H9 (cell line): Measurements from ENCODE around the gene RSBN1. TPM values are rescaled to one million over a fixed set of nuclear protein-coding genes. Genes with fewer than 3 reads are reported as not detected.

Experiments
- DNase-seq: peaks from one replicate; pipeline ENCODE4 v3.0.0-alpha.2; 2017
- H2AFZ ChIP-seq: one replicate; pipeline ENCODE4 v1.6.1; 2013; ENCODE audit warnings: mild to moderate bottlenecking, low read length, control low read depth, moderate library complexity
- H2AK5ac ChIP-seq: 2 replicates; pipeline ENCODE4 v1.6.1; 2013; ENCODE audit warnings: low read length, control low read depth, mixed read lengths; ENCODE audit not compliant: insufficient read length
- H2BK120ac ChIP-seq: one replicate; pipeline ENCODE4 v1.6.1; 2013; ENCODE audit warnings: low read depth, mild to moderate bottlenecking, low read length, control low read depth, inconsistent platforms; ENCODE audit not compliant: poor library complexity, severe bottlenecking
- H2BK12ac ChIP-seq: 2 replicates; pipeline ENCODE4 v1.6.1; 2013; ENCODE audit warnings: low read length, control low read depth, mixed read lengths, low read depth; ENCODE audit not compliant: insufficient read length
- H2BK15ac ChIP-seq: 2 replicates; pipeline ENCODE4 v1.6.1; 2013; ENCODE audit warnings: low read depth, low read length, control low read depth
- H2BK20ac ChIP-seq: one replicate; pipeline ENCODE4 v1.6.1; 2013; ENCODE audit warnings: low read depth, mild to moderate bottlenecking, low read length, control low read depth, inconsistent platforms; ENCODE audit not compliant: poor library complexity, severe bottlenecking
- H2BK5ac ChIP-seq: 2 replicates; pipeline ENCODE4 v1.6.1; 2013; ENCODE audit warnings: low read length, control low read depth, mixed read lengths; ENCODE audit not compliant: insufficient read length
- H3K14ac ChIP-seq: 2 replicates; pipeline ENCODE4 v1.6.1; 2013; ENCODE audit warnings: low read length, control low read depth; ENCODE audit not compliant: insufficient read depth
- H3K18ac ChIP-seq: 2 replicates; pipeline ENCODE4 v1.6.1; 2013; ENCODE audit warnings: low read depth, mild to moderate bottlenecking, mixed read lengths, low read length, control low read depth; ENCODE audit not compliant: insufficient read length
- H3K23ac ChIP-seq: 2 replicates; pipeline ENCODE4 v1.6.1; 2013; ENCODE audit warnings: low read length, control low read depth, mixed read lengths, low read depth; ENCODE audit not compliant: insufficient read length
- H3K23me2 ChIP-seq: 2 replicates; pipeline ENCODE4 v1.6.1; 2013; ENCODE audit warnings: low read depth, mild to moderate bottlenecking, mixed read lengths, low read length, control low read depth; ENCODE audit not compliant: insufficient read length, poor library complexity, severe bottlenecking
- H3K27ac ChIP-seq: 2 replicates; pipeline ENCODE4 v1.5.1; 2013; ENCODE audit warnings: low read length, control low read depth, mixed read lengths, low read depth; ENCODE audit not compliant: insufficient read length
- H3K27me3 ChIP-seq: 2 replicates; pipeline ENCODE4 v1.6.1; 2013; ENCODE audit warnings: low read length, control low read depth, inconsistent platforms; ENCODE audit not compliant: insufficient read depth
- H3K4ac ChIP-seq: 2 replicates; pipeline ENCODE4 v1.6.1; 2013; ENCODE audit warnings: low read depth, mild to moderate bottlenecking, control low read depth, inconsistent platforms, low read length, moderate library complexity
- H3K4me1 ChIP-seq: 2 replicates; pipeline ENCODE4 v1.6.1; 2013; ENCODE audit warnings: low read length, control low read depth, inconsistent platforms; ENCODE audit not compliant: insufficient read depth
- H3K4me2 ChIP-seq: 2 replicates; pipeline ENCODE4 v1.6.1; 2013; ENCODE audit warnings: low read length, control low read depth, mixed read lengths; ENCODE audit not compliant: insufficient read length, insufficient read depth
- H3K56ac ChIP-seq: 2 replicates; pipeline ENCODE4 v1.6.1; 2013; ENCODE audit warnings: low read depth, mild to moderate bottlenecking, mixed read lengths, low read length, control low read depth; ENCODE audit not compliant: insufficient read length
- H3K79me1 ChIP-seq: 2 replicates; pipeline ENCODE4 v1.6.1; 2013; ENCODE audit warnings: low read depth, mild to moderate bottlenecking, moderate library complexity, low read length, control low read depth, inconsistent platforms; ENCODE audit not compliant: insufficient read depth, poor library complexity, severe bottlenecking
- H3K79me2 ChIP-seq: 2 replicates; pipeline ENCODE4 v1.6.1; 2013; ENCODE audit warnings: low read length, control low read depth, inconsistent platforms; ENCODE audit not compliant: insufficient read depth
- H3K9ac ChIP-seq: 2 replicates; pipeline ENCODE4 v1.6.1; 2013; ENCODE audit warnings: low read length, control low read depth, mixed read lengths; ENCODE audit not compliant: insufficient read length; ENCODE audit errors: extremely low read depth
- H3K9me3 ChIP-seq: one replicate; pipeline ENCODE4 v1.6.1; 2013; ENCODE audit warnings: low read depth, low read length, inconsistent platforms; ENCODE audit not compliant: control insufficient read depth
- H3T11ph ChIP-seq: one replicate; pipeline ENCODE4 v1.6.1; 2013; ENCODE audit warnings: mild to moderate bottlenecking, low read length, control low read depth, inconsistent platforms
- H4K20me1 ChIP-seq: one replicate; pipeline ENCODE4 v1.6.1; 2013; ENCODE audit not compliant: control insufficient read depth, insufficient read length, insufficient read depth
- H4K5ac ChIP-seq: 2 replicates; pipeline ENCODE4 v1.6.1; 2013; ENCODE audit warnings: low read depth, mild to moderate bottlenecking, mixed read lengths, low read length, control low read depth; ENCODE audit not compliant: insufficient read length
- H4K8ac ChIP-seq: replicated peaks from 2 replicates; pipeline ENCODE4 v1.6.1; 2013; ENCODE audit warnings: low read length, control low read depth, mixed read lengths, low read depth; ENCODE audit not compliant: insufficient read length
- H4K91ac ChIP-seq: 2 replicates; pipeline ENCODE4 v1.6.1; 2013; ENCODE audit warnings: low read depth, mild to moderate bottlenecking, moderate library complexity, mixed read lengths, low read length, control low read depth; ENCODE audit not compliant: insufficient read length
- H3K27ac Mint-ChIP-seq, 3 experiments: 2 replicates in 2 of 3; 3 replicates in 1 of 3; pipeline ENCODE4 v1.8.0; 2020 to 2021; ENCODE audit warnings: mixed read lengths in 3 of 3, mild to moderate bottlenecking in 1 of 3, moderate library complexity in 1 of 3
- H3K27me3 Mint-ChIP-seq: 2 replicates; pipeline ENCODE4 v1.8.0; 2021; ENCODE audit warnings: low read depth, mild to moderate bottlenecking, moderate library complexity, mixed read lengths
- H3K36me3 Mint-ChIP-seq, 3 experiments: 2 replicates in 2 of 3; 3 replicates in 1 of 3; pipeline ENCODE4 v1.8.0; 2020 to 2021; ENCODE audit warnings: low read depth in 3 of 3, mixed read lengths in 3 of 3; ENCODE audit not compliant: insufficient read depth in 1 of 3
- H3K4me1 Mint-ChIP-seq, 2 experiments: 2 replicates each; pipeline ENCODE4 v1.8.0; 2020; ENCODE audit warnings: mixed read lengths in 2 of 2
- H3K4me3 Mint-ChIP-seq, 2 experiments: 2 replicates in 1 of 2; 3 replicates in 1 of 2; pipeline ENCODE4 v1.8.0; 2020 to 2021; ENCODE audit warnings: mild to moderate bottlenecking in 2 of 2, mixed read lengths in 2 of 2, moderate library complexity in 1 of 2
- H3K9me3 Mint-ChIP-seq, 2 experiments: 2 replicates in 1 of 2; 3 replicates in 1 of 2; pipeline ENCODE4 v1.8.0; 2020; ENCODE audit warnings: mild to moderate bottlenecking in 2 of 2, mixed read lengths in 2 of 2, moderate library complexity in 1 of 2
- WGBS: extraction: QIAGEN DNeasy Blood & Tissue Kit; methylation state at CpG from one replicate; pipeline ENCODE4 v1.1.7; 2013; ENCODE audit warnings: missing lambda C conversion rate, low lambda C conversion rate, mixed read lengths; ENCODE audit not compliant: insufficient read length; ENCODE audit errors: extremely low coverage; 5-methylcytosine and 5-hydroxymethylcytosine counted together
- total RNA-seq: library from RNA; stranded (reverse); gene quantifications from 2 replicates; pipeline ENCODE4 v1.2.1, GENCODE V29; 2021
- TF ChIP-seq, protein P1 (sequence below): fragments of 200-600 bp; sonication (generic); conservative IDR thresholded peaks from 3 replicates; pipeline ENCODE4 v1.8.0; 2021; ENCODE audit warnings: antibody characterized with exemption, mild to moderate bottlenecking

RSBN1 gene
- total RNA-seq, 1 experiment from 2014 or later, result 11.0 TPM

DNA sequence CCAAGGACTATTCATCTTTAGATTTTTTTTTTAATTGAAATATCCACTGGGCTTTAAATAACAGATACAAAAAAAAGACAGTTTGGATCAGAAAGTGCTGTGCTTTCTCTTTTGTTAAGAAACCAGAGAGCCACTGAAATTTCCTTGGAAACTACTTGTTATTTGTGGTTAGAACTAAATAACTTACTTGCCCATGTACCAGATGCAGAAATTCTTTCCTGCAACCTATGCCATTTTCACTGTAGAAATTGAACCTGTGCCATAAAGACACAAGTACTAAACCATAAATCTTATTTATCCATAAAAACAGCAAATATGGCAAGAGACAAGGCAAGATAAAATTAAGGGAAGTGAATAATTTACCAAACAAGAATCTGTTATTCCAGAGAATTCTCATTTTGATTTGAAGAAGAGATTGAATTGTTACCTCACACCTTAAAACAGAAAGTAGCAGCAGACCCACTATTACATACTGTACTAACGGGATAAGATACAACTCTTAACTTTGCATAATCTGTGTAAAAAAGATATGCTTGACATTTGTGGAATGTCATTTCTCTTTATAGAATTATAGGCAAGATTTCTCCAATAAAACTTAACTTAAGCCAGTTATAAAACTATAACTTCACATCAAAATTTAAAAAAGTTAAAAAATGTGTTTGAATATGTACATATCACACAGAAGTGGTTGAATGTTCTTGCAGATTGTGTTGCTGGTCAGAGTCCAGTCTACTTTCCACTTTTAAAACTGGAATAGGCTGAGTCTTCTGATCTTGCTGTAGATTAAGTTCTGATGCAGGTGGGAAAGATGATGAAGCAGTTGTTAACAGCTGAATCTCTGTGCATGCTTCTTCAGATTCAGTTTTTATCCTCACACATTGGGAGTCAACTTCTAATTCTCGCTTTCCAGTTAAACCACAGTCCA lies 46.7 kb downstream of the RSBN1 start:
- Mint-ChIP-seq H3K9me3 (no peaks in the 10 kb centered on the region), H3K4me1 (peaks cover 36 to 50% of the 10 kb centered on the region in 2 experiments), H3K27me3 (no peaks in the 10 kb centered on the region), H3K27ac (no peak overlapping the region), H3K36me3 (peaks cover 15 to 34% (median 16%) of the 10 kb centered on the region in 3 experiments; a peak in 6 of 7 replicates), H3K4me3 (no peak overlapping the region)
- Histone ChIP-seq H2BK12ac (no peak overlapping the region), H3K14ac (no peak overlapping the region), H4K5ac (no peak overlapping the region), H2BK120ac (no peak overlapping the region), H4K91ac (no peak overlapping the region), H3K4me2 (no peak overlapping the region), H3K79me1 (no peaks in the 10 kb centered on the region), H3K9ac (no peak overlapping the region), H3K4ac (no peak overlapping the region), H2BK20ac (no peak overlapping the region), H3K9me3 (no peaks in the 10 kb centered on the region), H3K23ac (no peak overlapping the region), H3K27ac (no peak overlapping the region), H3K27me3 (no peaks in the 10 kb centered on the region), H3K79me2 (no peaks in the 10 kb centered on the region), H3K18ac (no peak overlapping the region), H2AK5ac (no peak overlapping the region), H3K56ac (no peak overlapping the region), H4K20me1 (no peaks in the 10 kb centered on the region), H2AFZ (no peak overlapping the region), H2BK5ac (no peak overlapping the region), H2BK15ac (no peak overlapping the region), H3K23me2 (no peaks in the 10 kb centered on the region), H4K8ac (no peak overlapping the region), H3K4me1 (peaks cover 5% of the 10 kb centered on the region), H3T11ph (no peak overlapping the region)
- DNase-seq, result no peak
- WGBS, result no CpG with 5 or more reads among the region's 2 CpGs
- TF ChIP-seq, protein P1, sequence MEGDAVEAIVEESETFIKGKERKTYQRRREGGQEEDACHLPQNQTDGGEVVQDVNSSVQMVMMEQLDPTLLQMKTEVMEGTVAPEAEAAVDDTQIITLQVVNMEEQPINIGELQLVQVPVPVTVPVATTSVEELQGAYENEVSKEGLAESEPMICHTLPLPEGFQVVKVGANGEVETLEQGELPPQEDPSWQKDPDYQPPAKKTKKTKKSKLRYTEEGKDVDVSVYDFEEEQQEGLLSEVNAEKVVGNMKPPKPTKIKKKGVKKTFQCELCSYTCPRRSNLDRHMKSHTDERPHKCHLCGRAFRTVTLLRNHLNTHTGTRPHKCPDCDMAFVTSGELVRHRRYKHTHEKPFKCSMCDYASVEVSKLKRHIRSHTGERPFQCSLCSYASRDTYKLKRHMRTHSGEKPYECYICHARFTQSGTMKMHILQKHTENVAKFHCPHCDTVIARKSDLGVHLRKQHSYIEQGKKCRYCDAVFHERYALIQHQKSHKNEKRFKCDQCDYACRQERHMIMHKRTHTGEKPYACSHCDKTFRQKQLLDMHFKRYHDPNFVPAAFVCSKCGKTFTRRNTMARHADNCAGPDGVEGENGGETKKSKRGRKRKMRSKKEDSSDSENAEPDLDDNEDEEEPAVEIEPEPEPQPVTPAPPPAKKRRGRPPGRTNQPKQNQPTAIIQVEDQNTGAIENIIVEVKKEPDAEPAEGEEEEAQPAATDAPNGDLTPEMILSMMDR, result no peak
